Glomerular visceral epithelial cell (primary cell): Measurements from ENCODE around the gene KIAA1217.

Experiments used
- DNase-seq: peaks from one replicate; pipeline ENCODE4 v3.0.0-alpha.2; 2016; ENCODE audit errors: extremely low spot score

The KIAA1217 gene

DNA sequence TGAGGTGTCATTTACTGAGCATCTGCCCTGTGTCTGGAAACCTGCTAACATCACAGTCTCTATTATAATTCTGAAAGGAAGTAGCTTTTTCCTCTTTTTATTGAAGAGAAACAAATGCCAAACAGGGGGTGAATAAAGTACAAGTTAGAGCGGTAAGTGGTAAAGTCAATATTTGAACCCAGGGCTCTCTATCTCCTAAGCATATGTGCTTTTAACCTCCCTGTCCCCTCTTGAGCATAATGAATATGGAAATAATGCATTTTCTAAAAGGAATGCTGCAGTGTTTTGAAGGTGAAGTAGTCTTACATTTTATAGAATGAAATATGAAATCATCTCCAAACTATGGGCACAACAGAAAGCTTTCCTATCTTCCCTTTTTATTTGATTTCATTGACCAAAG is 196.7 kb downstream of the KIAA1217 start:
- no peak for DNase-seq

DNA sequence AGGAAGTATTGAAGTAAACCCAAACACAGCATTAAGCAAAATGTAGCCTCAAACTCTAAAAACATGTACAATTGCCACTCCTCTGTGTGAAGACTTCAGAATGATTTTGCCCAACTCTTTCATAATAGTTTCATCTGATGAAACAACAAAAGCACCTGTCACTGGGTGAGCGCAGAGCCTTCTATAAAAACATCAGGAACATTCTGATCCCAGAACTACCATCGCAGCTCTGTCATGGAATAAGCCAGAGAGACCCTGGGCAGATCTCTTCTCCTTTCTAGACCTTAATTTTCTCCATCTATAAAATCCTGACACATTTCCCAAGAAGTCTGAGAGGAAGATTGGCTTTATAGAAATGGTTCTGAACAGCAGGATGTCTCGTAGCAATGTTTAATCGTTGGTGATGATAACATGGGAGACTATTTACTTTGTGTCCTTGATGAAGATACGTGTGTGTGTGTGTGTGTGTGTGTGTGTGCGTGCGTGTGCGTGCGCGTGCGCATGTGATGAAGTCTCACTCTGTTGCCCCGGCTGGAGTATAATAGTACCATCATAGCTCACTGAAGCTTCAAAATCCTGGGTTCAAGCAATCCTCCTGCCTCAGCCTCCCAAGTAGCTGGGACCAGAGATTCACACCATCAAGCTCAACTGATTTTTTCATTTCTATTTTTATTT is 198.0 kb downstream of the KIAA1217 start:
- no peak for DNase-seq

DNA sequence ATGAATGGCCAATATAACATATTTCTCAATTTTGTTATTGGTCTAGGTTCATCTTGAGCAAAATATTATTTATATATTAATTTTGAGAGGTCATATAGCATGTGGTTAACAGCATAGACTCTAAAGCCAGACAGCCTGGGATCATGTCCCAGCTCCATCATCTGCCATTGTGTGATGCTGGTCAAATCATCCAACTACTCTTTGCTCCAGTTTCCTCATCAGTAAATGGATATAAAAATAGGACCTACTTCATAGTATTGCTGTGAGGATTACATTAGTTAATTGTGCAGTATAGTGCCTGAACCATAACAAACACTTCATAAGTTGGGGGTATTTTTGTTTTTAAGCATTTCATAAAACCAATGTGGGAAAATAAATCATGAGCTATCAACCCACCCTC is 199.0 kb downstream of the KIAA1217 start:
- DNase-seq = no peak

DNA sequence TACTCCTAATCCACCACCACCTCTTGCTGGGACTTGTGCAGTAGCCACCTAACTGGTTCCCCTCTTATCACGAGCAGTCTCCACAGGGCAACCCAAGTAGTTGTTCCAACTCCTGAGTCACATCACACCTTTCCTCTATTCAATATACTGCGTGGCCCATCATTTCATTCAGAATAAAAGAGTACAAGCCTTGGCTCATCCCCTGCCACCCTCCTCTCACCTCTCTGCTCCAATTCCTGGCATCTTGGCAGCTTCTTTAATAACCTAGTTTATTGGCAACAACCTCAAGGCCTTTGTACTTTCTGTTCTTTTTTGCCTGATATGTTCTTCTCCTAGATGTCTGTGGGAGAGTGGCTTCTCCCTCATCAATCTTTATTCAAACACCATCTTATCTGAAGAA is 199.4 kb downstream of the KIAA1217 start:
- no peak for DNase-seq

DNA sequence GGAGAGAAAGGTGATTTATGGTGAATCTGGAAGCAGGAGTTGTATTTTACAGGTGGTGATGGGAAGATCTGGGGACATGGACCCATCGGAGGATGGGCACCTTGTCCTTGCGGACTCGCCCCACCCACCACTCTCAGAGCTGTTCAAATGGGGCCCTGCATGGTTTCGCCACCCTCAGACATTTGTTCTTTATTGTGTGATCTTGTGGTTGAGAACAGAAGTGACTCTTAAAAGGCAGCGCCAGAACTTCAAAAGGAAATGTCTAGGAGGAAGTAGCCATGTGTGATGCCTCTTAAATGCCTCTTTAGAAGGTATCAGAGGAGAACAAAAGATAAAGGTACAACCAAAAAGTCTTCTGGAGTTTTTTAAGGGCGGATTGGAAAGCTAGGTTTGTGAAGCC is 205.7 kb downstream of the KIAA1217 start:
- DNase-seq = no peak

DNA sequence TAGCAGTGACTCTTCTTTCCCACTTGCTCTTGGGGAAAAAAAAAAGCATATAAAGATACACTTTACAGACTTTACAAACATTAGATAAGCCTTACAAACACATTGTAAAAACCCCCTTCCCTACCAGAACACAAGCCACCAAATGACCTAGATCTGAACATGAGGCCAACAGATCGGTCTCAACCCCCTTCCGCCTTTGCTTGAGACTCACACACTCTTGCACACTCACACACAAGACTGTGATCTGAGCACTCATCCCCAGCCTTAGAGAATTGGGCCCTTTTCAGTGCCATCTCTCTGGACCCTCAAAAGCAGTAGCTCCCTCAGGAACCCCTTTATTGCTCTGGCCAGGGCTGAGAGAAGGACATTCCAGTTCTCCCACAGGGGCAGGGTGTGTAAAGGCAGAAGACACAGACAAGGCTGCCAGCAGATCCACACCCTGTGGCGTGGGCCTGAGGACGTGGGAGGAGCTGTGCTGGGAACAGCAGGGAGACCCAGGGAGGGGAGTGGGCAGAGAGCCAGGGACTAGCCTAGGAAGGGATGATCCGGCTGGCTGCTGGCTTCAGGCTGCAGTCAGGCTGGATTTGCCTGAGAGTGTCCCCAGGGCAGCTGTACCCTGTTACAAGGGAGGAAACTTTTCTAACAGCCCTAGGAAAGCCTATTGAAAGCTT is 206.7 kb downstream of the KIAA1217 start:
- peak; percentile 12 for DNase-seq

DNA sequence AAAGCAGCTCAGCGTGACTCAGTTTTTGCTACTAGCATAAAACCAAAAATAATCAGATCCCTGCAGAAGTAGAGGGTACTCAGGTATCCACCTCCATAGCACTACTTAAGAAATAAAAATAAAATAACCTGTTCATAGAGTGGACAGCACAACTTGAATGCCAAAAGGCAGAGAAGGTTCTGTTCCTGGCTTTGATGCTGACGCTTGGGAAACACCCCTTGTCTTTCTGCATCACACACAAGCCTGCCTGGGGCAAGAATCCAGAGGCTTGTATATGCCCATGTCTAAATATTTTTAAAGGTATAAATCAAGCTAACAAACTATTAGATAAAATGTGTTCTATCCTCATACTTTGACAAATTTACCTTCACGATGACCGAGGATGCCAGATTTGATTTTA is 207.3 kb downstream of the KIAA1217 start:
- no peak for DNase-seq

DNA sequence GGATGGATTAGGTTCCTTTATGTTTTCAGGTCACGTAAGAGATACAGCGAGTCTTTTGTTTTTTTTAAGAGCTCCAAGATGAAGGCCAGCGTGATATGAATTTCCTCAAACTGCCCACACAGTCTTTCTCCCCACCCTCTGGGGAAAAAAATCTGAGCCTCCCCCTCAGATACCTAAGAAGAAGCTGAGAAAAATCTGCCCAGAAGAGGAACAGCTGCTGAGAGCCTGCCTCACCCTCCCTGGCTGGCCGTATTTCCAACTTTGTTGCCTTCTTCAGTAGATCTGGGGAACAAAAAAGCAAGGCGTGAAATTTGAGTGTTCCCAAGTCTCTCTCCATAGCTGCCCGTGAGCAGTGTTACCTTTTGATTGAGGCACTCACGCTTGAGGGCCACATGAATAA is 208.1 kb downstream of the KIAA1217 start:
- no peak for DNase-seq

DNA sequence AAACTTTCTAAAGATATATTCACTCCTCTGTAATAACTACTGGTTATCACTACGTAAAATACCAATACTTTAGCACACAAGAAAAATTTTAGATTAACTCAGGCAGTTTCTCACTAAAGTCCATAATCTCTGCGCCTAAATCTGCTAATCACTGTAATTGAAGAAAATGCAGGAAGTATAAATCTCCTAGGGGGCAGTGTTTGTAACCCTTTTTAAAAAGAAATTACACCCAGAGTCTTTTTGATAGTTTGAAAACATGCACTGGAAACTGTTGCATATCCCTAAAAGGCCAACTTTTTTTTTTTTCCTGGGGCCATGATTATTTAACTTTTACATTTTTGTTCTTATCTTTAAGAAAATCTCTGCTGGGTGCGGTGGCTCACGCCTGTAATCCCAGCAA is 209.6 kb downstream of the KIAA1217 start:
- DNase-seq = no peak

DNA sequence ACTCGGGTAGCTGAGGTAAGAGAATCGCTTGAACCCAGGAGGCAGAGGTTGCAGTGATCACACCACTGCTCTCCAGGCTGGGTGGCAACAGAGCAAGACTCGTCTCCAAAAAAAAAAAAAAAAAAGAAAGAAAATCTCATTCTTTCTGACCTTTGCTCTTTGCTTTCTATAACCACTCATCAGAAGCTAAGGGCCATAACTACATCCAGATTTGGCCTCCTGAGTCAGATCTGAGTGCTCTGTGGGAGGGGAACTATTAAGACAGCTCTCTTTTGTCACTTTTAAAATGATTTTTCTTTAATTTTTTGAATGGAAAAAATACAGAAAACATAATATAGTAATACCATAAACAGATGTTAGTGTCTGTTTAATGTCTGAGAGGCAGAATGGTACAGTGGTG is 210.1 kb downstream of the KIAA1217 start:
- DNase-seq = no peak

DNA sequence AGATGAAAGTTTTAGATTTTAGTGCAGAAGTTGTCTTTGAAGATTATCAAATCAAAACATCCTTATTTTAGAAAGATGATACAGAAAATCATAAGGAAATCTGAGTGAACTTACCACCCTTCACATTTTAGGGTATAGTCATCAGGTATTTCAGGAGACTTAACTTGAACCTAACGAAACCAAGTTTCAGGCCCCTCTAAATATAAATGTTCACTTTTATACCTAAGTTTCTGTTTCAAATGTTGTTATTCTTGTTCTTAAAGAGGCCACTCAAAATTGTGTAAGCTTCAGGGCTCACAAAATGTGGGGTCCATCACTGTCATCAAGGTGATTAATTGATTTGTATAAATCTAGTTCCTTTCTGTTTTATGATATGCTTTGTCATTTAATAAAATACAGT is 216.2 kb downstream of the KIAA1217 start:
- DNase-seq = no peak

DNA sequence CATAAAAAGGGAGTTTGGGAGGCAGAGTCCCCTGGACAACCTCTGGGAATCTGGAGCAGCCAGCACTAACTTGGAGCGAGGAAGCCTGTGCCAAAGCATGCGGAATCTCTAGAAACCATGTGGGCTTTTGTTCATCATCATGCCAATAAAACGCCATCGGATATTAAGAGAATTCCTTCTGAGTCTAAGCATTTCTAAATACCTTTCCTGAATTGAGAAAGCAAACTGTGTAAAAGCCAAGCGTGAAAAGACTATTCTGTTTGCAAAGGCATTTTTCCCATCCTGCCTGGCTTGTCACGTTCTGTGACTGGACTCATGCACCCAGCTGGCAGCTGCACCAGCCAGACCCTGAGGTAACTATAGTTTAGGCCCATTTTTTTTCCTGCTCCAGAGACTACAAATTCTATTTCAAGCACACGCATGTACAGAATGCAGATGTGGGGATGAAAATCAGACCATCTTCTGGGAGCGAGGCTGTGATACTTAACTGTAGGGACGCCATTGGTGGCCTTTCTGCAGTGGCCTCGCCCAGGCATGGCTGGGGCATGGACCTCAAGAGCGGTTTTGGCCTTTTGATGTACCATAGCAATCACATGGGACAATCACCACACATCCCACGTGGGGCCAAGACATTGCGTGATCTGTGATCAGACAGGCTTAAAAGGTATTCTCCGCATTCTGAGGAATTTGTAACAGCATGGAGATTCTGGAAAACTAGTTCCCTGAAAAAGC is 218.9 kb downstream of the KIAA1217 start:
- no peak for DNase-seq

DNA sequence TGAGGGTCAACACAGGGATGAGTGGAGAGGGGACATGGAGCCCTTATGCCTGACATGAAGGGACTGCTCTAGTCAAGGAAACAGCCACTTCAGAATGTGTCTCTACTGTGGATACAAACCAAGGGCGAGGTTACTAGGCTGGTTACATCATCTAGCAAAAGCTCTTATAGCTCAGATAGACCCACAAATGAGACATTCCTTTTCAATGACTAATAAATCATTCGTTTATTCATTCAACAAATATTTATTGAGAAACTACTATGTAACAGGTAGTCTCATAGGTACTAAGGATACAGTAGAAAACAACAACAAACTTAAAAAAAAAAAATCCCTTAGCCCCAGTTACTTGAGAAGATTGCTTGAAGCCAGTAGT is 219.5 kb downstream of the KIAA1217 start:
- DNase-seq = peak; percentile 65

DNA sequence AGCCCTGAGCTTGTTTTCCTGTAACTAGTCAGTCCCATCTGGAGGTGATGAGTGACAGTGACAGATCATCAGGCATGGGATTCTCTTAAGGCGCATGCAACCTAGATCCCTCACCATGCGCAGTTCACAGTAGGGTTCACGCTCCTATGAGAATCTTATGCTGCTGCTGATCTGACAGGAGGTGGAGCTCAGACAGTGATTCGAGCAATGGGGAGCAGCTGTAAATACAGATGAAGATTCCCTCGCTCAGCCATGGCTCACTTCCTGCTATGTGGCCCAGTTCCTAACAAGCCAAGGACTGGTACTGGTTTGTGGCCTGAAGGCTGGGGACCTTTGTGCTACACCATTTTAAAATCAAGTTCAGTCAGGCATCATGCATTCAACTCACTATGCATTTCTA is 221.7 kb downstream of the KIAA1217 start:
- DNase-seq = no peak

DNA sequence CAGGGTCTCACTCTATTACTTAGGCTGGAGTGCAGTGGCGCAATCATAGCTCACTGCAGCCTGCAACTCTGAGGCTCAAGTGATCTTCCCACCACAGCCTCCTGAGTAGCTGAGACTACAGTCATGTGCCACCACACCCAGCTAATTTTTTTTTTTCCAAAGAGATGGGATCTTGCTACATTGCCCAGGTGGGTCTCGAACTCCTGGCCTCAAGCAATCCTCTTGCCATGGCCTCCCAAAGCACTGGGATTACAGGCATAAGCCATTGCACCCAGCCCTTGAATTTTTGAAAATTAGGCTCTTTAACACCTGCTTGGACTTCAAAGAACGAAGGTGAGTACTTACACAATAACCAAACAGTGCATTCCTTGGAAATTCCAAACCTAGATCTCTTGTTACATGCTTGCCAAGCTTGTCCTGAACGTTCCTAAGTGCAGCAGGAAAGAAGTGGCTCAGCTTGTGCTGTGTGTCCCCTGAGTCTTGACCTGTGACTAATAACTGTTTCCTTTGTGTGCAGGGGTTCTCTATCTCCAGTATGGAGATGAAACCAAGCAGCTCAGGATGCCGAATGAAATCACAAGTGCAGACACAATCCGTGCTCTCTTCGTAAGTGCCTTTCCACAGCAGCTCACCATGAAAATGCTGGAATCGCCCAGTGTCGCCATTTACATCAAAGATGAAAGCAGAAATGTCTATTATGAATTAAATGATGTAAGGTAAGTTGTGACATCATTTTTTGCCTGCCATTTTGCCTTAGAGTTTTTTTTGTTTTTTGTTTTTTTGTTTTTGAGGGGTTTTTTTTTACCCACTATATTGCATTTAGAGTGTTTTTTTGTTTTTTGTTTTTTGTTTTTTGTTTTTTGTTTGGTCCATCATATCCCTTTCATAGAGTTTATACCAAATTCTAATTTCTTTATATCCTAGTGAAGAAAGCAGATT is 223.8 kb downstream of the KIAA1217 start:
- peak; percentile 11 for DNase-seq

DNA sequence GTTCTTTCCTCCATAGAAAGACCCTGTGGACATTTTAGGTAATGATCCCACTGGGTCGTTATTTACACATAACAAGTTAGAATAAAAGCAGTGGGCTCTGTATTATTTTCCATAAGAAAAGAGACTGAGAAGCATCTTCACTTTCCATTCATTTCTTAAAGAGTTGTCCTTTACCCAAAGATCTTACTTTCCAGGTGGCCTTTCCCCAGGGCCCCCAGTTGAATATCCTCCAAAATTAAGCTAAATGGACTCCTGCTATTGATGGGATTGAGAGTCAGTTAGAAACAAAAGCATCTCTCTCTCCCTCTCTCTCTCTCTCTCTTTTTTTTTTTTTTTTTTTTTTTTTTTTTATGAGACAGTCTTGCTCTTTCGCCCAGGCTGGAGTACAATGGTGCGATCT is 224.8 kb downstream of the KIAA1217 start:
- no peak for DNase-seq

DNA sequence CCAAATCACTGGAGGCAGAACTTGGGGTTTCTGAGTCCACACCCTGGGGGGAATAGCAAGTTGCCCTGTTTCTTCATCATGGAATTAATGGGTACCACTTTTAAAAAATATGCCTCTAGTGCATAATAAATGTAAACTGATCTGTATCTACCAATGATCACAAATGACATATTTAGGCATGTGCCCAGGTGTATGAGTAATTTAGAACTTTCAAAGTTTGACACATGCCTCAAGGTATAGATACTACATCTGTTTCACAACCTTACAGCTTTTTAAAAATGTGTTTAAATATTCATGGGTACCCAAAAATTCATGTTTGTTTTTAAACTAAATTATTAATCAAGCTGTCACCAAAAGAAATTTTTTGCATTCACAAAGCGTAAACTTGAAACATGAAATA is 226.0 kb downstream of the KIAA1217 start:
- no peak for DNase-seq

DNA sequence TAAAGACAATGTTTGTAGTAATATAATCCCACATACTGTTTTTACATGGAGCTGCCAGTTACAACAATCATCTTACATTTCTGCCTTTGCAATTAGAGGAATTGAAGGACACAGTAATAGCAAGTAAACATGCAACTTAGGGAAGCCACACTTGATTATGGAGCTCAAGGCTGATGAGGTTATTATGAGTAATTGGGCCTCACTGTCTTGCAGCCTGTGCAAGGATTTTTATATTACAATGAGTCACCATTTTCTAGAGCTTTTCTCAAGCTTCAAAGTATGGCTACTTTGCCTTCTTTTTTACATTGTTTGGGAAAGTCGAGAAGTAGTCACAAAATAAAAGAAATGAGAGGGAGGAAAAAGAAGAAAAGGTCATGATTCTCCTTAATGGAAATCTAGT is 226.4 kb downstream of the KIAA1217 start:
- DNase-seq = peak; percentile 17

DNA sequence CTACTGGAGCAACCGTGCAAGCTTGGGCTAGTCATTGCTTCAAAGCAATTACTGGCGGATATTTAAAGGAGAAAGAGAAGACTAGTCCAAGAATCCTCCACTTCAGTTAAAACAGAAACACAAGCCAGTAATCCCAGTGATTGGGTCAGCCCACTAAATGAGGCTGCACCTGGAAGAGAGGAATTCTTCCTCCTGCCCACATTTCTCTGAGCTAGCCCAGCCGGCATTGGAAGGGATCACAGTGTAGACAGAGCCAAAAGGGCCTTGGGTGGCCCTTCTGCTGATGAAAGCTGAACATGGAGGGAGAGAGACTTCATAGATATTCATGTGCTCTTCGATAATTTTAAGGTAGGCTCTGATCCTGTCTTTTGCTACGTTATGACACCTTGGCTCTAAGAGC is 228.4 kb downstream of the KIAA1217 start:
- DNase-seq = no peak

DNA sequence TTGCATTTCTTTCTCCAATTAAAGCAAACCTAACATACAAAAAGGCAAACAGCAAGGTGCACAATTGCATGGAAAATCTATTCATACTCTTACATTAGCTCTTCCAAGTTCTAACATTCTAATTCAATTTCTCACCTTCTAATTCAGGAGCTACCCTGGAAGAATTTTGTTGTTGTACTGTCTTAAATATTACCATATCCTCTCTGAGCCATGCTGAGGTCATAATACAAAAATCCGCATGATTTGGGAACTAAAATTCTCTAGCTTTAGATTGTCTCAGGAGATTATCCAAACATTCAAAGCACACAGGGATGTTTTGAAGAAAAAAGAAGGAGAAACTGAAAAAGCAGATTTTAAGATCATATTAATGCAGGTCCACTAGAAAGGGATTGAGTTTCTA is 229.9 kb downstream of the KIAA1217 start:
- DNase-seq = no peak

DNA sequence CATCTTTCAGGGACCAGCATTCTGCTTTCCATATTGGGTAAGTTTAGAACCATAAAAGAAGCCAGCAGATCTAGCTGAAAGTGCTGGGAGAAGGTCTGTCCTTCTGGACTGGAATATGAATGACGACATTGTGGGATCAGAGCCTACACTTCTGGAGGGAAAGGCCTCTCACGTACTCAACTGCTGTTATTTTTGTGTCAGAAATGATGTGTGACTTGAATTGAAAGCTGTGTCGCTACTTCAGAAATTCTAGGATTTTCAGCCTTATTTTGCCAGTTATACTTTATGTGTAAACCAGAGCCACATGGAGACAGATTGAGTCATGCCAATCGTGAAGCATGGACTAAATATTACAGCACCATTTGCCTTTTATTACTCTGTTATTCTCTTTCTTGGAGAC is 231.0 kb downstream of the KIAA1217 start:
- DNase-seq = no peak
